ENCODE measurements around the gene EFNA5. TPM values are rescaled to one million over a fixed set of nuclear protein-coding genes. Genes with fewer than 3 reads are reported as not detected.
"Not testable (repeated sequence)": the region's sequence is repeated elsewhere in the genome, so short reads cannot be mapped to it uniquely, and the experiment has no call there.

Gene EFNA5
- polyA plus RNA-seq, 6 donors from 2014 or later: not detected

DNA sequence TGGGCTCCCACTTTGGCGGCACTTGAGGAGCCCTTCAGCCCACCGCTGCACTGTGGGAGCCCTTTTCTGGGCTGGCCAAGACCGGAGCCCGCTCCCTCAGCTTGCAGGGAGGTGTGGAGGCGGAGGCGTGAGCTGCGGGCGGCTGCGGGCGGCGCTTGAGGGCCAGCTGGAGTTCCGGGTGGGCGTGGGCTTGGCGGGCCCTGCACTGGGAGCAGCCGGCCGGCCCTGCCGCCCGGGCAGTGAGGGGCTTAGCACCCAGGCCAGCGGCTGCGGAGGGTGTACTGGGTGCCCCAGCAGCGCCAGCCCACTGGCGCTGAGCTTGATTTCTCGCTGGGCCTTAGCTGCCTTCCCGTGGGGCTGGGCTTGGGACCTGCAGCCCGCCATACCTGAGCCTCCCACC lies 176.6 kb downstream of the EFNA5 start:
- not testable (repeated sequence) for ATAC-seq (ENCODE audit: low read depth in 2 of 2); H3K36me3 Mint-ChIP-seq; H3K27me3 Mint-ChIP-seq

GRCh38 chr5:107487056-107487542 lies 183.6 kb downstream of the EFNA5 start:
- ATAC-seq (ENCODE audit: low read depth in 2 of 2): no peak
- Mint-ChIP-seq H3K36me3 (no peaks in the 10 kb centered on the region), H3K27ac (no peak overlapping the region), H3K4me1 (no peaks in the 10 kb centered on the region), H3K9me3 (peaks cover 0 to 4% (median 0%) of the 10 kb centered on the region in 7 donors), H3K27me3 (no peaks in the 10 kb centered on the region), H3K4me3 (no peak overlapping the region)
- DNase-seq: no peak

More for the DNA sequence above, 176.6 kb downstream of the EFNA5 start:
- not testable (repeated sequence) for H3K4me3 Mint-ChIP-seq, H3K27ac Mint-ChIP-seq, H3K4me1 Mint-ChIP-seq, DNase-seq, H3K9me3 Mint-ChIP-seq

DNA sequence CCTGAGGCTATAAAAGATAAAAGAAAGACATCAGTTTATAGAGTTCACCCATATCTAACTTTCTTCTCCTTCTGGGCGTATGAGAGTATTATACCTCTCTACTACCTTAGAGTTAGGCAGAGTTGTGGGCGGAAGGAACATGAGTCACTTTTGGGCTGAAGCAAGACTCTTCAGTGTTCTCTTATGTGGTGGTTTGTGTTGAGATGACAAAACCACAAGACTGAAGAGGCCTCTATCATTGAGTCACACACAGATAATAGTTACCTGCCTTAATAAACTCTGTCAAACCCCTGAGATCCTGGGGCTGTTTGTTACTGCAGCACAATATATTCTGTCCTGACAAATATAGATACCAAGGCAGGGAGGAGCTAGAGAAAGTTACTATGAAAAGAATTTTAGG lies 184.2 kb downstream of the EFNA5 start:
- peaks cover 0 to 4% (median 0%) of the 10 kb centered on the region in 7 donors for H3K9me3 Mint-ChIP-seq
- DNase-seq (no peak), ATAC-seq (ENCODE audit: low read depth in 2 of 2) (no peak)
- no peaks in the 10 kb centered on the region for H3K36me3 Mint-ChIP-seq
- no peaks in the 10 kb centered on the region for H3K4me1 Mint-ChIP-seq
- no peak overlapping the region for H3K4me3 Mint-ChIP-seq
- no peak overlapping the region for H3K27ac Mint-ChIP-seq
- no peaks in the 10 kb centered on the region for H3K27me3 Mint-ChIP-seq

GRCh38 chr5:107485184-107485583 lies 185.6 kb downstream of the EFNA5 start:
- ATAC-seq (ENCODE audit: low read depth in 2 of 2): no peak
- no peak for DNase-seq
- Mint-ChIP-seq H3K27me3 (peaks cover 0 to 5% (median 0%) of the 10 kb centered on the region in 3 donors), H3K9me3 (peaks cover 0 to 4% (median 0%) of the 10 kb centered on the region in 7 donors), H3K36me3 (no peaks in the 10 kb centered on the region), H3K27ac (no peak overlapping the region), H3K4me3 (no peak overlapping the region), H3K4me1 (no peaks in the 10 kb centered on the region)

DNA sequence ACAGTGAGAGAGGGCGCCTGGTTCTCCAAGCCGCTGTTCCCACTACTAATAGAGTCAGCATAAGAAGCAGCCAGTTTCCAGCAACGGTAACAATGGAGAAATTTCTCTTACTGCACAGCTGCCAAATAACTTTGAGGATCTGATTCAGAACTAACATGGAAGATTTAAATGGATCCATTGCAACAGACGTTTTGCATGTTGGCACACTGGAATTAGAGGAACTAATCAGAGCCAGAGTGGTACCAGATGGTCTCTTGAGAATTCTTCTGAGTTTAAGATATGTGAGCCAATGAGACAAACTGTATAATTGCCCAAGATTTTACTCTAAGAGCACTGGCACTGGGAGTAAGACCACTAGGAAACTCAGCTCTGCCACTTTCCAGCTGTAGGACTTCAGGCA lies 186.5 kb downstream of the EFNA5 start:
- Mint-ChIP-seq H3K4me3 (no peak overlapping the region), H3K27ac (no peak overlapping the region), H3K27me3 (peaks cover 0 to 5% (median 0%) of the 10 kb centered on the region in 3 donors), H3K36me3 (no peaks in the 10 kb centered on the region), H3K9me3 (peaks cover 0 to 4% (median 0%) of the 10 kb centered on the region in 7 donors), H3K4me1 (no peaks in the 10 kb centered on the region)
- DNase-seq (no peak), ATAC-seq (ENCODE audit: low read depth in 2 of 2) (no peak)

DNA sequence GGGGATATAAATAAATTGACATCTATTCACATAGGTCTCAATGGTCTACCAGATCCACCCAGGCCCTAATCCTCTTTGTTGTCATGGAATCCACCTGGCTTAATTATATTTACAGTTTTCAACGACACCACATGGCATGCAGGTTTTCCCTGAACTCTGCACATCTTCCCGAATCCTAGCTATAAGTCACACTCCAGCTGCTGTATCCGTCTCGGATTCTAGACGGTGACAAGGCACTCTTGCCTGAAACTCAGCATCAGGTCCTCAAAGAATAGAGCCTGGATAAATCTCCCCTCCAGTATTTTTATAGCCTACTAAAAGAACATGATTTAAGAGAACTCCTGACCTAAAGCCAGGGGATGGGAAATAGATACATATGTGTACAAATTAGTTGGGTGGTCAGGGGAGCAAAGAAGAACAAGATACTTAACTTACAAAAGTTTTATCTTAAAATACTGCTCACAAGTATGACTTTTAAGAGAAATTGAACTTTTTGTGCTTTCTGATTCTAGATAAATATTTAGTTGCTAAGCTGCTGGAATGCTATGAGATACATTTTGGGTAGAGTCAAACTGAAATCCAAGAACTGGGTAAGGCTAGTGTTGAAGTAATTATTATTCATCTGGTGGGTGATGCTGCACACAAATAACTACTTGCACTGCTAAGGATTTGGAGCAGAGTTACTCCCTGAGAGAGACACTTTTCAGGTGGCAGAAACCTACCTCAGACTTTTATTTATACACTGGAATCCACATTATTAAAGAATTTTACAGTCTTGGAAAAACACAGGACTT lies 187.3 kb downstream of the EFNA5 start:
- no peaks in the 10 kb centered on the region for H3K36me3 Mint-ChIP-seq
- H3K4me3 Mint-ChIP-seq: no peak overlapping the region
- DNase-seq: no peak
- ATAC-seq (ENCODE audit: low read depth in 2 of 2): no peak
- no peak overlapping the region for H3K27ac Mint-ChIP-seq
- peaks cover 0 to 5% (median 0%) of the 10 kb centered on the region in 3 donors for H3K27me3 Mint-ChIP-seq
- H3K9me3 Mint-ChIP-seq: peaks cover 0 to 4% (median 0%) of the 10 kb centered on the region in 7 donors
- no peaks in the 10 kb centered on the region for H3K4me1 Mint-ChIP-seq

GRCh38 chr5:107478068-107478641 lies 192.6 kb downstream of the EFNA5 start:
- ATAC-seq (ENCODE audit: low read depth in 2 of 2) (no peak), DNase-seq (no peak)
- H3K27me3 Mint-ChIP-seq: peaks cover 0 to 5% (median 0%) of the 10 kb centered on the region in 3 donors
- no peak overlapping the region for H3K27ac Mint-ChIP-seq
- no peaks in the 10 kb centered on the region for H3K9me3 Mint-ChIP-seq
- no peaks in the 10 kb centered on the region for H3K4me1 Mint-ChIP-seq
- no peak overlapping the region for H3K4me3 Mint-ChIP-seq
- H3K36me3 Mint-ChIP-seq: no peaks in the 10 kb centered on the region

DNA sequence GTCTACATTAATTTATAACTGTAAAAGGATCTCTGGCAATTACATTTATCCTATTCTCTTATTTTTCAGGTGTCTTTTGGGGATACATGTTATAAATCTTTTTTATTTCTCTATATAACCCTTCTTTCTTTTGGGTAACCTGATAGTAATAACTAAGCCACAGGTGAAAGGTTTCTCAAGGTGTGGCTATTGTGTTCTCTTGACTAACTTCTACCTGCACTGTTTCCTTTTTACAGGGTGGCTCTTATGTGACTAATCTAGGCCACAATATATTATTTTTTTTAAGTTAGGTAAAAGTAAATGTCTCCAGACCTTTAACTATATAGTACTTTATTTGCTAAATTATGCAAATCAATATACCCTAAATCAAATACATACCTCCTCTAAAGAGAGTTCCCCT lies 193.2 kb downstream of the EFNA5 start:
- Mint-ChIP-seq H3K4me1 (no peaks in the 10 kb centered on the region), H3K27ac (no peak overlapping the region), H3K9me3 (no peaks in the 10 kb centered on the region), H3K36me3 (no peaks in the 10 kb centered on the region), H3K27me3 (peaks cover 0 to 5% (median 0%) of the 10 kb centered on the region in 3 donors), H3K4me3 (no peak overlapping the region)
- DNase-seq (no peak), ATAC-seq (ENCODE audit: low read depth in 2 of 2) (no peak)

DNA sequence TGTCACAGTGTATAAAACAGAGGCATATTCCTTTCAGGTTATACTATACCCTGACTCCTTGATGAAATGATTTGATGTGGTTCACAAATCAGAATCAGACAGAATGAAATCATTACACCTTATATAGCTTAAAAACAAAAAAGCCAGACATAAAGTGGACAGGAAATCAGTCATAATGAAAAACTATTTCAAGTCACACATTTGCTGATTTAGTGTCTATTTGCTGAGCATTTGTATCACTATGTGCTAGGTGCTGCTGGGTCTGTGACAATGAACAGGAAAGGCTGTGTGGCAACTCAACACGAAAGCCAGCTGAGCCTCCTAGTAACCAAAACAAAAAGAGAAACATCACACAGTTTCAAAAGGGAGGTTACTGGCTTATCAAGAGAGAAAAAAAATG lies 194.0 kb downstream of the EFNA5 start:
- DNase-seq (no peak), ATAC-seq (ENCODE audit: low read depth in 2 of 2) (no peak)
- no peak overlapping the region for H3K27ac Mint-ChIP-seq

GRCh38 chr5:107474716-107475489 lies 195.8 kb downstream of the EFNA5 start:
- H3K36me3 Mint-ChIP-seq: no peaks in the 10 kb centered on the region
- no peak overlapping the region for H3K4me3 Mint-ChIP-seq
- H3K4me1 Mint-ChIP-seq: no peaks in the 10 kb centered on the region
- H3K27me3 Mint-ChIP-seq: no peaks in the 10 kb centered on the region
- no peak overlapping the region for H3K27ac Mint-ChIP-seq
- DNase-seq (no peak), ATAC-seq (ENCODE audit: low read depth in 2 of 2) (no peak)
- H3K9me3 Mint-ChIP-seq: no peaks in the 10 kb centered on the region

More for the DNA sequence above, 194.0 kb downstream of the EFNA5 start:
- H3K9me3 Mint-ChIP-seq: no peaks in the 10 kb centered on the region
- H3K4me3 Mint-ChIP-seq: no peak overlapping the region
- no peaks in the 10 kb centered on the region for H3K36me3 Mint-ChIP-seq
- H3K4me1 Mint-ChIP-seq: no peaks in the 10 kb centered on the region
- H3K27me3 Mint-ChIP-seq: peaks cover 0 to 5% (median 0%) of the 10 kb centered on the region in 3 donors

DNA sequence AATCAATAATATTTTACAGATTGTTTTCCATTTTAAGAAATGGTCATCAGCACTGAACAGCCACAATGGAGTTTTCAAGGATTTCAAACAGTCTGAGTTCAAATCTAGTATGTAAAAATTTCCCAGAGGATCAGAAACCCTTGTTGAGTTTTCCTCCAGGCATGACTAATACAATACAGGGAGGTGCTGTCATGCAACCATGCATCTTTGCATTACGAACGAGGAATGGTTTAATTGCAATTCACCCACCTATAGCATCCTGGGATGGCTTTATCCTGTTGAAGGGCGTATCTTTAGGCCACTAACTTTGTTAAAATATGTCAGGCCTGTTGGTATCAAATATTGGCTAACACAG lies 196.4 kb downstream of the EFNA5 start:
- H3K4me1 Mint-ChIP-seq: peaks cover 0 to 5% (median 2%) of the 10 kb centered on the region in 3 donors
- DNase-seq: no peak

GRCh38 chr5:107472620-107473064 lies 198.1 kb downstream of the EFNA5 start:
- ATAC-seq (ENCODE audit: low read depth in 2 of 2): no peak
- Mint-ChIP-seq H3K27me3 (no peaks in the 10 kb centered on the region), H3K9me3 (no peaks in the 10 kb centered on the region), H3K27ac (no peak overlapping the region), H3K4me3 (no peak overlapping the region), H3K36me3 (no peaks in the 10 kb centered on the region), H3K4me1 (peaks cover 0 to 10% (median 4%) of the 10 kb centered on the region in 3 donors)
- DNase-seq: no peak

More for the DNA sequence above, 196.4 kb downstream of the EFNA5 start:
- Mint-ChIP-seq H3K27me3 (no peaks in the 10 kb centered on the region), H3K27ac (no peak overlapping the region), H3K36me3 (no peaks in the 10 kb centered on the region), H3K4me3 (no peak overlapping the region), H3K9me3 (no peaks in the 10 kb centered on the region)
- no peak for ATAC-seq (ENCODE audit: low read depth in 2 of 2)

DNA sequence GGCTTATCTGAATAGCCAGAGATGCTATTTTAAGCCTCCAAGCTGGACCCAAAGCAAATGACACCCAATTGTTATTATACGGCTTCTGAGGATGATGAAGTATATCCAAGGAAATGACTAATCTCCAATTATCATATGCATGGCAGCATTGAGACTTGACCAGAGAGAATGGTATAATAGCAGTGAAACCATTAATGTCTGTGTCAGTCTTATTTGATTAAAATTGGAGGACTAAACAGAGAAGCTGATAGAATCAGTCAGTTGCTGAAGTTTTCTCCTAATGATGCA lies 200.5 kb downstream of the EFNA5 start:
- H3K27ac Mint-ChIP-seq: no peak overlapping the region
- no peak for ATAC-seq (ENCODE audit: low read depth in 2 of 2)
- no peak overlapping the region for H3K4me3 Mint-ChIP-seq
- no peaks in the 10 kb centered on the region for H3K36me3 Mint-ChIP-seq
- H3K27me3 Mint-ChIP-seq: no peaks in the 10 kb centered on the region
- no peak for DNase-seq
- H3K4me1 Mint-ChIP-seq: peaks cover 0 to 10% (median 4%) of the 10 kb centered on the region in 3 donors
- H3K9me3 Mint-ChIP-seq: no peaks in the 10 kb centered on the region

All from naive B cell (primary cell).